Measurements from ENCODE around the gene FGF1. TPM values are rescaled to one million over a fixed set of nuclear protein-coding genes. Genes with fewer than 3 reads are reported as not detected.
"Not testable (repeated sequence)": the region's sequence is repeated elsewhere in the genome, so short reads cannot be mapped to it uniquely, and the experiment has no call there.

FGF1 gene
- total RNA-seq, 1 experiment from 2014 or later, result 4.1 TPM

DNA sequence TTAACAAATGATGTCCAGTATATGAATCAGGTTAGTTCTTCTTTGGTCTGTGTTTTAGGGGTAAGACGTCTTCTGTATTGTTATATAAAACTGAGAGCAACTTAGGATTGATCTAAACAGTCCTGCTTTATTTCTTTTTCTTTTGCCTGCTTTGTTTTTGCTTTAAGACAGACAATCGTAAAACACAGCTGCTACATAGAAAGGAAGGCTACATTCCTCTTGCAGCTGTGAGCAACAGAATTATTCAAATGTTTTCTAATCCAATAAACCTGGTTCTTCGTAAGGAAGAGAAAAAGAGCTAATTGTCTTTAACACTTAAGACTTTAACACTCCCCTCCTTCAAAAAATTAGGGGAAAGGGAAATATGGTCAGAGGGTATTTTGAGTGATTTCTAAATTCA lies 14.6 kb downstream of the FGF1 start:
- no peak for DNase-seq (ENCODE audit: low read depth)

DNA sequence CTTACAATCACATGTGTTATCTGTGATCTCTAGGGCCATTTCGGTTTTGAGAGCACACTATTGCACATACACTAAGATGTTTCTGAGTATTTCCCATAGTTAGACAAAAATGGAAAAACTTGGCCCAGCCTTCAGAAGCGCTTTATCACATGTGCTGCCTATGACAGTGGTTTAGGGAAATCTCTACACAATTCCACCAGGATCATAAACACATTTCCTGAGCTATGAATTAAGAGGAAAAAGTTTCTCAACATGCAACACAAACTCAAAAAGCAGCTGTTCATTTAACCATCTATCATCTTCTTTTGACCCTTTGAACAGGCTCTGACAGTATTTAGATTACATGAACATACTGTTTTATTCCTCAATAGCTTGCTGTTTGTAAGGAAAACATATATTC lies 15.1 kb downstream of the FGF1 start:
- DNase-seq (ENCODE audit: low read depth), result no peak

DNA sequence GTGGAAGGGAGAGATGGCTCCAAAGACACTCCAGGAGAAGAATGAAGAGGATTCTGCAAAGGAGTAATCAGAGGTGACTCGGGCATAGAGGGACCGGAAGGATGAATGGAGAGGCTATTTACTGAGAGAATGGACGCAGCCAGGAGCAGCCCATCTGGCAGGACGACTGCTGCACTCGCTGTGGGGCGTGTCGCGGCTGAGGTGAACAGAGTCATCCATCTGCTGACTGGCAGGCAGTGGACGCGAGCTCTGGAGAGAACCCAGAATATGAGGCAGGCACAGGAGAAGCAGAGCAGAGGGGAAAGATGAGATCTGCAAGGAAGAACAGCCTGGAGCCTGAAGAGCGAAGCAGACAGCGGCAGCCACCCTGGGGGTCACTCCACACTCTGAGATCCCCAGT lies 16.4 kb downstream of the FGF1 start:
- peak; percentile 24 for DNase-seq (ENCODE audit: low read depth)

DNA sequence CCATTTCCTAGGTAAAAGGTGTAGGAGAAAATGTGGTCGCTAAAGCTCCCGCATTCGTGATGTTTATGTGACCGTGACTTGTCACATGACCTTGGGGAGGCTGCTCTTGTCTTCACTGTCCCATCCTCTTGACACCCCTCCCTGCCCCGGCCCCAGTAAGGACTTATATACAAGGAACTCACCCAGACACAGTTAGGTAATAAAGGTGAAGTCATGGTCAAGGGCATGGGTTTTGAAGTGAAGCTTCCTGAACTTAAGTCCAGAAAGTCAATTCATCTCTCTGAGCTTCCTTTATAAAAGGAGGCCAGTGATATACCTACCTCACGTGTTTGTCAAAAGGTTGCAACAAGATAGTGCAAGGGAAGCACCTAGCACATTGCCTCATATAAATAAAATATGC lies 17.6 kb downstream of the FGF1 start:
- DNase-seq (ENCODE audit: low read depth), result no peak

DNA sequence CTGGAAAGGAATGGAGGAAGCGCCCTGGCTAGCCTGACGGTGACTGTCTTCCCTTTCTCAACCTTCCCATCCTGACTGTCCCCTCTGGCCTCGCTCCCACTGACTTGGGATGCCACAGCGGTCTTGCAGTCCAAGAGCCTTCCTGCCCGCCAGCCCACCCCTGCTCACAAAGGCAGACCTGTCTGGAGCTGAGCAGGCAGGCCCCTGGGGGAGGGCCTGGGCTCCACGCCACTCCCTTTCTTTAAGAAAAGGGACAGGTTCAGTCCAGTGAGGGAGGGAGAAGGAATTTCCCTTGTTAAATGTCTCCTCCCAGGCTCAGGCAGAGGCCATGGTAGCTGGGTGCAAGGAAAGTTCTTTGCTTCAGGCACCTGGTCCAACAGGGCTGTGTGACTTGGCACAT lies 18.1 kb downstream of the FGF1 start:
- no peak for DNase-seq (ENCODE audit: low read depth)

DNA sequence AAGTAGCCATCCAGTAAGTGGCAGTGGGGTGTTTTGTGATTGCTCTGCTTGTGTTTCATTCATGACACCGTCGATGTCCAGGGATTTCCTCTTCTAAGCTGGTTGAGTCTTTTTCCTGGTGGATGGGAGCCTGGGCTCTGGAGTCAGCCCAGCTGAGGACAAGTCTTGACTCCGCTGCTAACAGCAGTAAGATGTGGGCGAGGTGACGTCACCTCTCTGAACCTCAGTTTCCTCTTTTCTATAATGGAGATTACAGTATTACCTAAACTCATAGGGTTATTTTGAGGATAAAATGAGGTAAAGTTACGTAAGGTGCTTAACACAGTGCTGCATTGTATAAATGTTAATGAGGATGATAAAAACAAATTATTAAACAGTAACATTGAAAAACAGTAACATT lies 21.3 kb downstream of the FGF1 start:
- no peak for DNase-seq (ENCODE audit: low read depth)

DNA sequence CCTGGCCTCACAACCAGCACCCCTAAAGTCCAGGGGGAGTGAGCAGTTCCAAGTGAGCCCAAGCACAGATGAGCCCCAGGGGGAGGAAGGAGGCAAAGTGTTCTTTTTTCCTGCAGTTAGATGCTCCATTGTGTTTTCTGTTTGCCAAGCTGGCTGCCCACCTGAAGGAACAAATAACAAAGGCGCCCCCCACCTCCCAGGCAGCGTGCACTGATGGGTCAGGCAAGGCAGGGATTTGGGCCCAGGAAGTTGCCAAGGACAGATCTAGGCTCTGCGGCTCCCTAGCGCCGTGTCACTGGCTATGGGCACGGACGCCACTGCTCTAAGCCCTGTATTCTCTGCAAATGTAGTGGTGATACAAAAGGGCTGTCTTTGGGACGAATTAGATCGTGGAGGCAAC lies 21.8 kb downstream of the FGF1 start:
- DNase-seq (ENCODE audit: low read depth), result no peak

DNA sequence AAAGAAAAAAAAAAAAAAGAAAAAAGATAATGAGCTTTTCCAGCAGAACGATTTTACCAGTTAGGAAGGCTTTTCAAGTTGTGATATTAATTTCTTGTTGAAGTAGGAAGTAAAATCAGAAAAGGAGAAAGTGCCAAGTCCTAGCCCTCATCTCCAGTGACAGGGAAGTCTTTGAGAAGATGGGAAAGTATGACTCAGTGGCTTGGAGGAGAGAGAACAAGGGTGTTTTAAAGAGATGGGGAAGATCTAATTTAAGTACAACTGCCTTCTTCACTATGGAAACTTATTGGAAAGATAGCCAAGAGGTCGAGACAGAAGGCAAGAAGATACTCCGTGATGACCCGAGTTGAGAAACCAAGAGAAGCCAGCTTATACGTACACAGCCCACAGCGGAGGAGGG lies 22.6 kb downstream of the FGF1 start:
- DNase-seq (ENCODE audit: low read depth), result no peak

DNA sequence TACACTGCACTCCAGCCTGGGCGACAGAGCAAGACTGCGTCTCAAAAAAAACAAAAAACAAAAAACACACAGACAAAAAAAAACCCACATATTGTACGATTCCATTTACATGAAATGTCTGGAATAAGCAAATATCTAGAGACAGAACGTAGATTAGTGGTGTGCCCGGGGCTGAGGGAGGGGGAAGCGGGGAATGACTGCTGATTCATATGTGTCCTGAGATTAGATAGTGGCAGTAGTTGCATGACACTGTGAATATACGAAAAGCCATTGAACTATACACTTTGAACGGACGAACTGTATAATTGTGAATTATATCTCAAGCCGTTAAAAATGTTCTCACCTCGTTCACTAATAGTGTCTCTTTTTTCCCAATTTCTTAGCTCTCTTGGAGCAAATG lies 23.9 kb downstream of the FGF1 start:
- DNase-seq (ENCODE audit: low read depth), result no peak

DNA sequence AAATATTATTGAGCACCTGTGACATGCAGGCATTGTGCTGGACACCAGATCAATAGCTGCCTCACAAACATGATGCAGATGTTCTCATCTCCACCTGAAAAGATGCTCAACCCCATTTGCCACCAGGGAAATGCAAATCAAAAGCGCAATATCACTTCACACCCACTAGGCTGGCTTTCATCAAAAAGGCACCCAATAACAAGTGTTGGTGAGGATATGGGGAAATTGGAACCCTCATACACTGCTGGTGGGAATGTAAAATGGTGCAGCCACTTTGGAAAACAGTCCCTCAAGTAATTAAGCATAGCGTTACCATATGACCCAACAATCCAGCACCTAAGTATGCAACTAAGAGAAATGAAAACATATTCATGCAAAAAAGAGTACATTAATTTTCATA lies 24.7 kb downstream of the FGF1 start:
- DNase-seq (ENCODE audit: low read depth), result no peak

DNA sequence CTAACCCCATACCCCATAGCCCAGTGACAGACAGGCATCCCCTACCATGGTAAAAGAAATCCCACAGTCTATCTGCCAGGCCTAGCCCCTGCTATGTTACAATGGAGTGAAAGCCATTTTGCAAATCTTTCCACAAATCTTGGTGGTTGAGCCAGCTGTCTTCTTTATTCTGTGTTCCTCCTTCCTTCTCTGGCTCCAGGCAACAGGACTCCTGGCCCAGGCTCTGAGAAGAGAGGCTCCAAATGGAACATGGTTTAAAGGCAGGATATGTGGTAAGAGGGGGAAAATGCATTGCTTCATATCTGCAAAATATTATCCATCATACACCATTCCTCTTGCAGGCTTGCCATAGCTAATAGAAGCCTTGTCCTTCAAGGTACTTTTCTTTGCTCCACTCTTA lies 25.2 kb downstream of the FGF1 start:
- no peak for DNase-seq (ENCODE audit: low read depth)

DNA sequence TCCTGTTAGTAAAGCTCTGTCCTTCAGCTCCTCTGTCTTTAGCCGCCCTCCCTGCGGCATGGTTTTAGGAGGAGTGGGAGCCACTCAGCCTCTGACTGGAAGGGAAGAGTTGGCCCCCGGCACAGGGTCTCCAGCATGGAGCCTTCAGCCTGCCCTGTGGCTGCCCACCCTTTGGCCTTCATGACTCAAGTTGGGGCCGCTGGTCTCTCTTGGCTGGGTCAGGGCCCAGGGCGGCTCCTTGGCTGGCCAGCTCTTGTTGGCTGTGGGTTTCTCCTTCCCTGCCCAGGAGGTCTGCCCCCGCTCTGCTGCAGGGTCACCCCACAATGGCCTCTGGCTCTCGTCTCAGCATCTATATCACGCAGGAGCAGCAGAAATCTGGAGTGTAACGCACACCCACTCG lies 25.7 kb downstream of the FGF1 start:
- no peak for DNase-seq (ENCODE audit: low read depth)

DNA sequence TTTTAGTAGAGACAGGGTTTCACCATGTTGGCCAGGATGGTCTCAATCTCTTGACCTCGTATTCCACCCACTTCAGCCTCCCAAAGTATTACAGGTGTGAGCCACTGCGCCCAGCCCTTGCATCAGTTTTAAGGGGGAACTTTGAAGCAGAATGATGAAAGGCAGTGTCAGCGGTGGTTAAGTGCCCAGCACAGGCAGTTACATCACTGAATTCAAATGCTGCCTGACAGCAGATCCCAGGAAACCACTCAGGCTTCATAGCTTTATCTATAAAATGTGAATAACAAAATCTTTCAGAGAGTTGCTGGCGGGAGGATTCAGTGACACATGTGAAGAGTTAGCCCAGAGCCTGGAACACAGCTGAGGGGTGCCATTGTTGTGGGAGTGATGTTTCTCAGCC lies 26.5 kb downstream of the FGF1 start:
- no peak for DNase-seq (ENCODE audit: low read depth)

DNA sequence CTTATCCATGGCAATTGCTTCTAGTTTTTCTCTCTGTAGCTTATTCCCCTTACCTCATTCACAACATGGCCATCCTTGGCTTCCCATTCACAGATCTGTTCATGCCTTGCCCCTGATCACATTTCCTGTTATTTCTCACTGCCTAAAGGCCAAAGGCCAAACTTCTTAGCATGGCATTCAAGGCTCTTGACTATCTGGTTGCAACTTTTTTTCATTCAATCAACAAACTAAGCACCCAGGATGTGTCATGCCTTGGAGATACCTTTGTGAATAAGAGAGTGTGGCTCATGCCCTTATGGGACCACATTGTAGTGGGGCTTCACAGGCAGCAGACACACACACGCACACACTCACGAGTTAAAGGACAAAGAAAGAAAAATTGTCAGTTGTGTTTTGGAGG lies 27.6 kb downstream of the FGF1 start:
- DNase-seq (ENCODE audit: low read depth), result no peak

DNA sequence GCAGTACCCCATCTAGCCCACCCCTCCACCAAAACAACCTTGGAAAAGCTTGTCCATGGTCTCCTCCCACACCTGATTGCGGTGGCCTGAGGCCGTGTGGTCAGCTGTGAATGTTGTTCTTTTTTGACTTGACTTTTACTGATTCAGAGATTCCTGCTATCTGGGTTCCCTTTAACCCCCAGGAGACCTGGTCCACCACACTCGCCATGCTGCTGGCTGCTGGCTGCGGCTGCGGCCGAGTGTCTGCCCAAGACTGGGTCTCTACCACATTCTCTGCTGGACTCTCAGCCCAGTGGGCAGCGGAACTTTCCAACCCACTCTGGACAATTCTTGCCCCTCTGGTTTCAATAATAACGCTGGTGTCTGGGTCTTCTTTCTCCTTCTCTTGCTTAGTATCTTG lies 28.4 kb downstream of the FGF1 start:
- no peak for DNase-seq (ENCODE audit: low read depth)

DNA sequence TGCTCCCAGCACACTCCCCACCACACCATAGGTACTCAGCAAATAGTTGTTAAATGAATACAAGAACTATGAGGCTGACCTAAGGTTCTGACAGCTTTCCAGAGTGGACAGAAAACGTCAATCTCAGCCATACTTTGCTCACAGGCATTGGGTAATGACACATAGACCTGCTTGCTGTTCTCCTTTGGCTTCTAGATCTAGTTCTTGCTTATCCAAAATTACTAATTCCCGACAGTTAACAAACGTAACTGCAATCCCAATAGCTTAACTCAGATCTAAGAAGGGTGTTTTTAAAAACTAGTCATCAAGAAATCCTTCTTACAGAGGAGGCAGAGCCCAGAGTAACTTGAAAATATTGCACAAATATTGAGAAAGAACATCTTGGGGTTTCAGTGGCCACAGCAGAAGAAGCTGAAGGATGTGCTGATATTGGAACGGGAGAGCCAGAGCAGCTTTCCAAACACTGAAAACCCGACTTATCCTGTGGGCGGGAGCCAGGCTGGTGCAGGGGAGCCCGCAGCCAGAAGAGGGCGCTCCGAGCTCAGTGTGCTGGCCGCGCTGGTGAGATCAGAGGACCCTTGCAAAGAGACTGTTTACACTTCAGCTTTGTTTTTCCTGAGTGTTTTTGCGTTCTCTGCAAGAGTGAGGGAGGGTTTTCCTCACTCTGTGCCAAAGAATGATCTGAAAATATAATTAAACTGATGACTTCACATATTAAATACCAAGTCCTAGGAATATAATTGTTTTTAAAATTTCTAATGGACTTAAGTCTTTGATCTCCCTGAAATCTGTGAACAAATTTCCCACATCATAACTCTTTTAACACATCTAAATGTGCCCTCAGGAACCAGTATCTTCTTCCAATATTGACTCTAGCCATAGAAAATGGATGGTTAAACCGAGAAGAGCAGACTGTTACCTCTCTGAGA lies 30.3 kb downstream of the FGF1 start:
- DNase-seq (ENCODE audit: low read depth), result peak; percentile 66

DNA sequence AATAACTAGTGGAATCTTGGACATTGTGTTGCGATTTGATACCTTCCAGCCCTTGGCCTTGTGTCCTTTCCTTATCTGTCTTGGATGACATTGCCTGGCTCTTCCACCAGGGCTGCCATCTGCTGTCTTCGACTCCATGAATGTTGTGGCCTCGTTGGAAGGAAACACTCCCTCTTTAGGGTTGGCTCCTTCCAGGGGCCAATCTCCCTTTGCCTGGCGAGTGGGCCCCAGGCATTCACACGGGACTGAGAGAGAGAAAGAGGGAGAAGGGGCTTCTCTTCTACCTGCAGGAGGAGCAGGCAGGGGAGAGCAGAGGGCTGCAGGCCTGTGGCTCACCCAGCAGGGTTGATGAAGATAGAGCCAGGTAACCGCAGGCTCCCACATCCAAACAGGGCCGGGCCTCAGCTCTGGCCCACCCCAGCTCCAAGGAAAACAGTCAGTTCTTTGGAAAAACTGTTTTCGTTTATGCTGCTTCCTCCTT lies 31.3 kb downstream of the FGF1 start:
- no peak for DNase-seq (ENCODE audit: low read depth)

DNA sequence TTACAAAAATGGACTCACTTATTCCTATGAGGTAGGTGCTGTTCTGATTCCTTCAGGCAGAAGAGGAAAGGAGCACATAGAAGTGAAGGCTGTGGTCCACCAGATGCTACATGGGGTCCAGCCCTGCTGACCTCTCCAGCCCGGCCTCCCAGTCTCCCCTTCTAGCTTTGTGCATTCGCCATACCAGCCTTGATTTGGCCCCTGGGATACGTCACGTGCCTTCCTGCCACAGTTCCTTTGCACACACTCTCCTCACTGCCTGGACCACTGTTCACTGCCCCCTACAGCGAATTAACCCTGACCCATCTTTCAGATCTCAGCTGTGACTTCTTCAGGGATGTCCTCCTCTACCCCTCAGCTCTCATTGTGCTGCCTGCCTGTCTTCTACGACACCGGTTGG lies 32.6 kb downstream of the FGF1 start:
- no peak for DNase-seq (ENCODE audit: low read depth)

DNA sequence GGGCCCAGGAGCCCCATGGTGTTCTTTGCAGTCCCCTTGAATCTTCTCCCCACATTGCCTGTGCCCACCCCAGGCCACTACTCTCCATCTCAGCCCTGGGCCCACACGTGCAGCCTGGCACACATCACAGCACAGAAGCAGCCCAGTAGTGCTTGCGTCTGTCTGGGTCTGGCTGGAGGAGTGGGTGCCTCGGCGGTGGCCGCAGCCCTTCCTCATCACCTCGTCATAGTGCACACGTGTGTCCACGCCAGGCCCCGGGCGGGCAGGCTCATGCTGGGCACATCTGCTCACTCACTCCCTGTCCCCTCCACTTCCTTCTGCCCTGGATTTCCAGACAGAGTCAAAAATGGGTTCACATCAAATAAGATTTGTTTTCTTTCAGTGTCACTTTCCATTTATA lies 33.3 kb downstream of the FGF1 start:
- DNase-seq (ENCODE audit: low read depth), result no peak

DNA sequence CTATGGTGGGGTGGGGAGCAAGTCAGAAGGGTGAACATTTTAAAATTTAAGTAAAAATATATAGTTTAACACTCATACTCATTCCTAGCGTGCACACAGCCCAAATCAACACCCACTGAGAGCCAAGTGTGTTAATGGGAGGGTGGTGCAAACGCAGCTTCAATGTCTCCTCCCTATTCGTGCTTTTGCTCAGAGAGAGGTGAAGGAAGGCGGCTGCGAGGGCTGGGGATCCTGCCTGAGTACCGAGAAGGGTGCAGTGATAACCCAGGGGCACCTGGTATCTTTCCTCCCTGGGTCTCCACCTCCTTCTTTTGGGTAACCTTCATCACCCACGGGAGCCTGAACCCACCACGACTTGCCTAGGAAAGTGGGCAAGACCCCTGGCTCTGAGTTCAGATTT lies 35.0 kb downstream of the FGF1 start:
- DNase-seq (ENCODE audit: low read depth), result no peak

DNA sequence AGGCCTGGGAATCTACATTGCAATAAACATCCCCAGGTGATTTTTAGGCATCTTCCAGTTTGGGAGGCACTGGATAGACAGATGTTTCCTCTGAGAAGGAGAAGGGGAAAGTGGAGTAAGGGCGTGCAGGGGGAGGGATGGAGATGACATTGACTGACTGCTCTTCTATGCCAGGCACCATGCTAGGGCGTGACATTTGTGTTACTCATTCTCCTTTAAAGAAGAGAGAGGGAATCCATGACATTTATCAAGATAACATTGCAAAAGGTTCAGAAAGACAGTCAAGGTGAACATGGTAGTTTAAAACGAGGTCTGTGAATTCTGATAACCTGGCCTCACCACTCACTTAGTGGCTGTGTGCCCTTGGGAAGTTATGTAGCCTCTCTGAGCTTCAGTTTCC lies 35.8 kb downstream of the FGF1 start:
- DNase-seq (ENCODE audit: low read depth), result no peak

DNA sequence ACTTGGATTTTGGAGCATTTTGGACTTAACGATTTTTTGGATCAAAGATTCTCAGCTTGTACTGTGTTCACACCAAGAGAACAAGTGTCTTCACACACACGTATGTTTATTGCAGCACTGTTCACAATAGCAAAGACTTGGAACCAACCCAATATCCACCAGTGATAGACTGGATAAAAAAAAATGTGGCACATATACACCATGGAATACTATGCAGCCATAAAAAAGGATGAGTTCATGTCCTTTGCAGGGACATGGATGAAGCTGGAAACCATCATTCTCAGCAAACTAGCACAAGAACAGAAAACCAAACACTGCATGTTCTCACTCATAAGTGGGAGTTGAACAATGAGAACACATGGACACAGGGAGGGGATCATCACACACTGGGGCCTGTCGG lies 37.8 kb downstream of the FGF1 start:
- DNase-seq (ENCODE audit: low read depth), result not testable (repeated sequence)

DNA sequence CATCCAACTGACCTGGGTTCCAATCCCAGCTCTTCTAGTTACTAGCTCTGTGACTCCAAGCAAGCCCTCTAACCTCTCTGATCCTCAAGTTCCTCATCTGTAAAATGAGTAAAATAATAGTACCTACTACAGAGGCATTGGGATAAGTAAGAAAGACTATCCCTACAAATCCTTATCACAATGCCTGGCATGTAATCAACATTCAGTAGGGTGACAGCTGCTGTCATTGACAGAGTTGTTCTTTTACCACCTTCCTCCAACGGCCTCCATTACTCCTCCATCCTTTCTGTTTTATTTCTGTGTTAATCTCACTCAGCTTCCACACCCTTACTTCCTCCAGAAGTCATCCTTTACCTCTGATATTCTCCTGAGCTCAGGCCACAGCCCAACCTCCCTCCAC lies 40.4 kb downstream of the FGF1 start:
- DNase-seq (ENCODE audit: low read depth), result no peak

Data from M059J (cell line).